ENCODE measurements around the gene EIPR1.

Gene EIPR1

GRCh38 chr2:3253913-3254441 is 123.6 kb downstream of the EIPR1 start:
- Mint-ChIP-seq H3K27ac (no peak overlapping the region), H3K9me3 (peaks cover 11% of the 10 kb centered on the region), H3K4me3 (no peak overlapping the region), H3K27me3 (ENCODE audit: low read depth) (no peaks in the 10 kb centered on the region), H3K4me1 (no peaks in the 10 kb centered on the region), H3K36me3 (ENCODE audit: low read depth) (peaks cover 24% of the 10 kb centered on the region)
- no peak for TF ChIP-seq CTCF (IDR thresholded peaks at IDR 0.05; ENCODE audit: unreplicated experiment in 3 of 3)

- Mint-ChIP-seq H3K4me3 (no peak overlapping the region), H3K9me3 (peaks cover 14% of the 10 kb centered on the region), H3K27ac (no peak overlapping the region), H3K4me1 (no peaks in the 10 kb centered on the region), H3K36me3 (ENCODE audit: low read depth) (peaks cover 41% of the 10 kb centered on the region), H3K27me3 (ENCODE audit: low read depth) (no peaks in the 10 kb centered on the region)
- no peak for TF ChIP-seq CTCF (IDR thresholded peaks at IDR 0.05; ENCODE audit: unreplicated experiment in 3 of 3)
Observed at GRCh38 chr2:3251946-3252345, 125.7 kb downstream of the EIPR1 start.

GRCh38 chr2:3249476-3249962 is 128.1 kb downstream of the EIPR1 start:
- H3K4me3 Mint-ChIP-seq = no peak overlapping the region
- H3K36me3 Mint-ChIP-seq (ENCODE audit: low read depth) = peaks cover 39% of the 10 kb centered on the region
- no peaks in the 10 kb centered on the region for H3K27me3 Mint-ChIP-seq (ENCODE audit: low read depth)
- H3K4me1 Mint-ChIP-seq = no peaks in the 10 kb centered on the region
- no peak for TF ChIP-seq CTCF (IDR thresholded peaks at IDR 0.05; ENCODE audit: unreplicated experiment in 3 of 3)
- no peak overlapping the region for H3K27ac Mint-ChIP-seq
- H3K9me3 Mint-ChIP-seq = peaks cover 14% of the 10 kb centered on the region

- Mint-ChIP-seq H3K36me3 (ENCODE audit: low read depth) (peaks cover 33% of the 10 kb centered on the region), H3K27ac (no peak overlapping the region), H3K4me3 (no peak overlapping the region), H3K27me3 (ENCODE audit: low read depth) (no peaks in the 10 kb centered on the region), H3K9me3 (peaks cover 14% of the 10 kb centered on the region), H3K4me1 (no peaks in the 10 kb centered on the region)
- TF ChIP-seq CTCF (IDR thresholded peaks at IDR 0.05; ENCODE audit: unreplicated experiment in 3 of 3) = no peak
Observed at GRCh38 chr2:3248754-3249475, 128.7 kb downstream of the EIPR1 start.

- H3K36me3 Mint-ChIP-seq (ENCODE audit: low read depth) = peaks cover 33% of the 10 kb centered on the region
- H3K27me3 Mint-ChIP-seq (ENCODE audit: low read depth) = no peaks in the 10 kb centered on the region
- H3K9me3 Mint-ChIP-seq = peaks cover 14% of the 10 kb centered on the region
- H3K4me1 Mint-ChIP-seq = peaks cover 6% of the 10 kb centered on the region
- no peak overlapping the region for H3K27ac Mint-ChIP-seq
- H3K4me3 Mint-ChIP-seq = no peak overlapping the region
- no peak for TF ChIP-seq CTCF (IDR thresholded peaks at IDR 0.05; ENCODE audit: unreplicated experiment in 3 of 3)
Observed at GRCh38 chr2:3246928-3247714, 130.5 kb downstream of the EIPR1 start.
